Keratinocyte (primary cell): ENCODE measurements around the gene UVSSA. TPM values are rescaled to one million over a fixed set of nuclear protein-coding genes. Genes with fewer than 3 reads are reported as not detected.

ENCODE experiments used
- DNase-seq: peaks from one replicate; pipeline ENCODE4 v3.0.0-alpha.2; 2011; ENCODE audit warnings: low read depth, missing footprints, low spot score
- FAIRE-seq: peaks from 2 replicates; lab custom pipeline; 2011; peaks lifted over from hg19 to GRCh38; lab: Jason Lieb, UNC
- H2AFZ ChIP-seq: 2 replicates; pipeline ENCODE4 v1.6.0; 2012; ENCODE audit warnings: low read length, control low read depth, inconsistent platforms; ENCODE audit not compliant: control insufficient read depth
- H3K27ac ChIP-seq: 2 replicates; pipeline ENCODE4 v1.5.1; 2011; ENCODE audit warnings: low read length; ENCODE audit not compliant: control insufficient read depth, insufficient read depth
- H3K27me3 ChIP-seq: 3 replicates; pipeline ENCODE4 v1.6.0; 2011; ENCODE audit warnings: low read length; ENCODE audit not compliant: control insufficient read depth, insufficient read depth; ENCODE audit errors: extremely low read depth
- H3K36me3 ChIP-seq, 2 experiments: 2 replicates in 1 of 2; 3 replicates in 1 of 2; pipeline ENCODE4 v1.5.1; 2011; ENCODE audit warnings: low read length in 2 of 2, mild to moderate bottlenecking in 1 of 2; ENCODE audit not compliant: control insufficient read depth in 2 of 2, insufficient read depth in 2 of 2; ENCODE audit errors: extremely low read depth in 1 of 2
- H3K4me1 ChIP-seq: 3 replicates; pipeline ENCODE4 v1.5.1; 2011; ENCODE audit warnings: low read length; ENCODE audit not compliant: control insufficient read depth, insufficient read depth; ENCODE audit errors: extremely low read depth
- H3K4me2 ChIP-seq: 3 replicates; pipeline ENCODE4 v1.6.0; 2011; ENCODE audit warnings: low read depth, low read length; ENCODE audit not compliant: control insufficient read depth, insufficient read depth; ENCODE audit errors: extremely low read depth
- H3K4me3 ChIP-seq, 3 experiments: fragments of 200-600 bp in 1 of 3; sonication (generic) in 1 of 3; 2 replicates in 2 of 3; 3 replicates in 1 of 3; pipeline ENCODE4 v1.5.1; 2011 to 2016; ENCODE audit warnings: low read length in 3 of 3, mild to moderate bottlenecking in 3 of 3, control low read depth in 2 of 3, inconsistent platforms in 1 of 3, low read depth in 1 of 3, mixed read lengths in 1 of 3, mixed run types in 1 of 3, moderate library complexity in 1 of 3; ENCODE audit not compliant: control insufficient read depth in 2 of 3, insufficient read depth in 2 of 3; ENCODE audit errors: extremely low read depth in 1 of 3
- H3K79me2 ChIP-seq: 2 replicates; pipeline ENCODE4 v1.6.0; 2012; ENCODE audit warnings: low read length; ENCODE audit not compliant: control insufficient read depth, insufficient read depth
- H3K9ac ChIP-seq: 3 replicates; pipeline ENCODE4 v1.6.0; 2011; ENCODE audit warnings: low read length; ENCODE audit not compliant: control insufficient read depth, insufficient read depth; ENCODE audit errors: extremely low read depth
- H3K9me1 ChIP-seq: 3 replicates; pipeline ENCODE4 v1.6.0; 2011; ENCODE audit warnings: low read length; ENCODE audit not compliant: control insufficient read depth, insufficient read depth; ENCODE audit errors: extremely low read depth
- H3K9me3 ChIP-seq: 2 replicates; pipeline ENCODE4 v1.5.1; 2012; ENCODE audit warnings: low read depth, low read length; ENCODE audit not compliant: control insufficient read depth
- H4K20me1 ChIP-seq: 3 replicates; pipeline ENCODE4 v1.6.0; 2011; ENCODE audit warnings: low read length; ENCODE audit not compliant: control insufficient read depth, insufficient read depth; ENCODE audit errors: extremely low read depth
- CTCF ChIP-seq, 3 experiments: IDR thresholded peaks in 1 of 3; conservative IDR thresholded peaks in 1 of 3; optimal IDR thresholded peaks in 1 of 3; 2 replicates in 2 of 3; 3 replicates in 1 of 3; pipeline versions ENCODE3 to v1.5.1; 2011; ENCODE audit warnings: low read length in 3 of 3, mild to moderate bottlenecking in 3 of 3, moderate library complexity in 2 of 3, control low read depth in 1 of 3, inconsistent platforms in 1 of 3; ENCODE audit not compliant: insufficient read depth in 2 of 3; ENCODE audit errors: extremely low read depth in 1 of 3
- EZH2 ChIP-seq: IDR thresholded peaks from one replicate; pipeline ENCODE4 v1.6.1; 2012; ENCODE audit warnings: inconsistent platforms, mild to moderate bottlenecking, low read length, moderate library complexity
- dilution Hi-C: fragments of 300-500 bp; cut with MboI; formaldehyde crosslinking; loops from one replicate; pipeline ENCODE4 v1.7.0; 2020; ENCODE audit warnings: low sequenced_read_pairs; ENCODE audit not compliant: extremely low pct_ligation_motif_present
- polyA plus RNA-seq, 5 experiments: library from polyadenylated mRNA; depleted of rRNA in 3 of 5; stranded (reverse) in 3 of 5; stranded (forward) in 1 of 5; unstranded in 1 of 5; fragments of >200 nt; gene quantifications; 1 replicate in 1 of 5; 2 replicates in 3 of 5; 3 replicates in 1 of 5; pipeline versions ENCODE4 v1.2.1 to v1.2.3, GENCODE V29; 2011 to 2012; ENCODE audit warnings: missing spikeins in 2 of 5, low read depth in 1 of 5, low replicate concordance in 1 of 5

Gene UVSSA
- polyA plus RNA-seq, 1 donor (not counting 4 experiments of a cell fraction or from before 2014, with no cell fraction given): 4.7 TPM

GRCh38 chr4:1402516-1403091 lies 55.6 kb downstream of the UVSSA start:
- no peaks in the 10 kb centered on the region for H3K4me1 ChIP-seq
- peaks cover 76% of the 10 kb centered on the region for H3K27me3 ChIP-seq
- TF ChIP-seq EZH2 (peak; percentile 89), CTCF (optimal IDR thresholded peaks at IDR 0.05 in 1 of 3, IDR thresholded peaks at IDR 0.05 in 1 of 3, conservative IDR thresholded peaks at IDR 0.05 in 1 of 3; ENCODE audit: extremely low read depth in 1 of 3, insufficient read depth in 2 of 3, low read length in 3 of 3) (no peak)
- DNase-seq (no peak), FAIRE-seq (no peak)
- dilution Hi-C loops: loop anchor here (25.0 kb wide), 1 partner anchor 235 kb away; no protein-coding TSS in a partner anchor
- no peak overlapping the region for H3K27ac ChIP-seq
- no peaks in the 10 kb centered on the region for H4K20me1 ChIP-seq
- H3K4me3 ChIP-seq: no peak overlapping the region
- H3K9me1 ChIP-seq: no peaks in the 10 kb centered on the region
- peaks cover 4% of the 10 kb centered on the region for H3K9me3 ChIP-seq
- no peak overlapping the region for H3K9ac ChIP-seq
- no peak overlapping the region for H3K4me2 ChIP-seq
- H3K36me3 ChIP-seq: no peaks in the 10 kb centered on the region
- no peaks in the 10 kb centered on the region for H3K79me2 ChIP-seq
- H2AFZ ChIP-seq: no peak overlapping the region

- Histone ChIP-seq H3K4me3 (no peak overlapping the region), H3K36me3 (no peaks in the 10 kb centered on the region), H2AFZ (no peak overlapping the region), H3K27ac (no peak overlapping the region), H3K4me1 (no peaks in the 10 kb centered on the region), H3K27me3 (peaks cover 81% of the 10 kb centered on the region), H3K4me2 (no peak overlapping the region), H3K9ac (no peak overlapping the region), H3K79me2 (no peaks in the 10 kb centered on the region), H3K9me3 (peaks cover 4% of the 10 kb centered on the region), H4K20me1 (no peaks in the 10 kb centered on the region), H3K9me1 (no peaks in the 10 kb centered on the region)
- no peak for DNase-seq
- dilution Hi-C loops: loop anchor here (25.0 kb wide), 1 partner anchor 234 kb away; no protein-coding TSS in a partner anchor
- TF ChIP-seq CTCF (optimal IDR thresholded peaks at IDR 0.05 in 1 of 3, IDR thresholded peaks at IDR 0.05 in 1 of 3, conservative IDR thresholded peaks at IDR 0.05 in 1 of 3; ENCODE audit: extremely low read depth in 1 of 3, insufficient read depth in 2 of 3, low read length in 3 of 3) (no peak), EZH2 (peak; percentile 90)
- no peak for FAIRE-seq
Measured at GRCh38 chr4:1403177-1403583, 56.2 kb downstream of the UVSSA start.
